ENCODE data around the gene LBX1. TPM values are rescaled to one million over a fixed set of nuclear protein-coding genes. Genes with fewer than 3 reads are reported as not detected.

Gene LBX1
- total and polyA plus RNA-seq, 2 donors (not counting 3 experiments of a cell fraction or from before 2014, with no cell fraction given), result not detected

DNA sequence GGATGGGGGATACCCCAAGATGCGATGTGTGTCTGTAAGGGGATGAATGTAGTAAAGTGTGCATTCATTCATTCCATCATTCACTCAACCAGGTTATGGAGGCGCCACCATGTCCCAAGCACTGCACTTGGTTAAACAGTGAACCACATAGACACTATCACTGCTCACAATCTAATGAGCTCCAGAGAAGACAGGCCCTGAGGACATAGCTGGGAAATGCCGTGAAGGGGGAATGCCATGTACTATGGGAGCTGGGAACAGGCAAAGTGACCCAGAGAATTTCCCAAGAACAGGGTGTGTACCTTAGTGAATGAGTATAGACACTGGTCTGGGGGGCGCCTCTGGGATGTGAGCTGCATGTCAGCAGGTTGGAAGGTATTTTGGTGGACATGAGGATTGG, 44.5 kb upstream of the LBX1 start:
- no peak for TF ChIP-seq POLR2AphosphoS5 (IDR thresholded peaks at IDR 0.05; ENCODE audit: insufficient read depth, low read depth, low read length)
- TF ChIP-seq FOS (IDR thresholded peaks at IDR 0.05; ENCODE audit: borderline replicate concordance, insufficient read depth, low read length), result no peak
- TF ChIP-seq, protein P1, sequence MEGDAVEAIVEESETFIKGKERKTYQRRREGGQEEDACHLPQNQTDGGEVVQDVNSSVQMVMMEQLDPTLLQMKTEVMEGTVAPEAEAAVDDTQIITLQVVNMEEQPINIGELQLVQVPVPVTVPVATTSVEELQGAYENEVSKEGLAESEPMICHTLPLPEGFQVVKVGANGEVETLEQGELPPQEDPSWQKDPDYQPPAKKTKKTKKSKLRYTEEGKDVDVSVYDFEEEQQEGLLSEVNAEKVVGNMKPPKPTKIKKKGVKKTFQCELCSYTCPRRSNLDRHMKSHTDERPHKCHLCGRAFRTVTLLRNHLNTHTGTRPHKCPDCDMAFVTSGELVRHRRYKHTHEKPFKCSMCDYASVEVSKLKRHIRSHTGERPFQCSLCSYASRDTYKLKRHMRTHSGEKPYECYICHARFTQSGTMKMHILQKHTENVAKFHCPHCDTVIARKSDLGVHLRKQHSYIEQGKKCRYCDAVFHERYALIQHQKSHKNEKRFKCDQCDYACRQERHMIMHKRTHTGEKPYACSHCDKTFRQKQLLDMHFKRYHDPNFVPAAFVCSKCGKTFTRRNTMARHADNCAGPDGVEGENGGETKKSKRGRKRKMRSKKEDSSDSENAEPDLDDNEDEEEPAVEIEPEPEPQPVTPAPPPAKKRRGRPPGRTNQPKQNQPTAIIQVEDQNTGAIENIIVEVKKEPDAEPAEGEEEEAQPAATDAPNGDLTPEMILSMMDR (IDR thresholded peaks at IDR 0.05; ENCODE audit: extremely low read depth in 1 of 2, insufficient read depth in 1 of 2, low read depth in 1 of 2, low read length in 2 of 2), result no peak
- intact Hi-C loops (cut with micrococcal nuclease), result no loop called here
- Histone ChIP-seq H3K4me3 (replicated peaks in 1 of 3; ENCODE audit: insufficient read depth in 1 of 3, low read depth in 1 of 3, low read length in 3 of 3) (no peak overlapping the region), H4K20me1 (replicated peaks; ENCODE audit: control insufficient read depth, extremely low read depth, insufficient read depth, low read length) (no peaks in the 10 kb centered on the region), H3K4me2 (ENCODE audit: insufficient read depth, low read length) (no peak overlapping the region), H3K9ac (replicated peaks; ENCODE audit: extremely low read depth, insufficient read depth, low read length) (no peak overlapping the region), H3K79me2 (ENCODE audit: control insufficient read depth, insufficient read depth, low read length) (no peaks in the 10 kb centered on the region), H3K27ac (ENCODE audit: insufficient read depth, low read depth, low read length) (no peak overlapping the region), H3K9me1 (replicated peaks; ENCODE audit: control insufficient read depth, extremely low read depth, insufficient read depth, low read length) (no peaks in the 10 kb centered on the region), H3K9me3 (replicated peaks; ENCODE audit: control insufficient read depth, insufficient read depth, low read length) (no peaks in the 10 kb centered on the region), H3K4me1 (ENCODE audit: control insufficient read depth, extremely low read depth, insufficient read depth, low read length) (no peaks in the 10 kb centered on the region), H2AFZ (ENCODE audit: low read depth, low read length) (no peak overlapping the region), H3K27me3 (ENCODE audit: control insufficient read depth in 2 of 2, insufficient read depth in 2 of 2, low read length in 2 of 2) (peaks cover 3 to 5% of the 10 kb centered on the region in 2 experiments), H3K36me3 (ENCODE audit: control insufficient read depth in 2 of 2, extremely low read depth in 1 of 2, insufficient read depth in 2 of 2, low read length in 2 of 2) (no peaks in the 10 kb centered on the region)
- POLR2A ChIA-PET, result no interaction called here
- CTCF ChIA-PET, result interaction anchor here (0.7 to 7.0 kb wide), 12 partner anchors 8 to 297 kb away, joined by 3 to 52 read pairs (median 11); no protein-coding TSS in a partner anchor
- FAIRE-seq (no peak), DNase-seq (ENCODE audit: low read depth, low spot score) (no peak)
- dilution Hi-C loops (cut with MboI; ENCODE audit: extremely low pct_ligation_motif_present, low sequenced_read_pairs), result no loop called here
- BruUV-seq (replicated peaks), result no TSS peak

DNA sequence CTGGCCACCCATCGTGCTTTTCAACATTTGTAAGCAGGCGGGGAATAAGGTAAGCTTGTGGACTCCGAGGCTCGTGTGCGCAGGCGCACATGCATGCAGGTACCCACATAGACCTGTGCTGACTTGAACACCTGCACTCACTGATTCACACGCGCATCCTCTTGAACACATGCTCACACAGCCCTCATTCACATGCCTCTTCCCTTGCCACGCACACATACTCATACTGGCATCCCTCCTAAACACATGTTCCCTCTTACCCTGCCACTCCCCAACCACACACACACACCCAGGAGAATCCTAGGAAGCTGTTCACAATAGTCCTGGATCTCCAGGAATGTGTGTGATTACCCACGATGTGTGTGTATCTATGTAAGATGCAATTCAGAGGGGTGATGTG, 44.1 kb upstream of the LBX1 start:
- H3K4me3 ChIP-seq (replicated peaks in 1 of 3; ENCODE audit: insufficient read depth in 1 of 3, low read depth in 1 of 3, low read length in 3 of 3), result no peak overlapping the region
- H3K79me2 ChIP-seq (ENCODE audit: control insufficient read depth, insufficient read depth, low read length), result no peaks in the 10 kb centered on the region
- H3K4me2 ChIP-seq (ENCODE audit: insufficient read depth, low read length), result no peak overlapping the region
- no TSS peak for BruUV-seq (replicated peaks)
- ChIA-PET POLR2A (no interaction called here), CTCF (interaction anchor here (0.8 to 7.0 kb wide), 18 partner anchors 9 to 300 kb away, joined by 3 to 52 read pairs (median 8); no protein-coding TSS in a partner anchor)
- peaks cover 3 to 5% of the 10 kb centered on the region in 2 experiments for H3K27me3 ChIP-seq (ENCODE audit: control insufficient read depth in 2 of 2, insufficient read depth in 2 of 2, low read length in 2 of 2)
- H3K27ac ChIP-seq (ENCODE audit: insufficient read depth, low read depth, low read length), result no peak overlapping the region
- H3K36me3 ChIP-seq (ENCODE audit: control insufficient read depth in 2 of 2, extremely low read depth in 1 of 2, insufficient read depth in 2 of 2, low read length in 2 of 2), result no peaks in the 10 kb centered on the region
- no peak for TF ChIP-seq GATA2 (IDR thresholded peaks at IDR 0.05; ENCODE audit: insufficient read depth, insufficient read length, low read depth, low read length)
- TF ChIP-seq POLR2AphosphoS5 (IDR thresholded peaks at IDR 0.05; ENCODE audit: insufficient read depth, low read depth, low read length), result no peak
- no peak for TF ChIP-seq EZH2 (IDR thresholded peaks at IDR 0.05; ENCODE audit: borderline replicate concordance, low read depth, low read length, severe bottlenecking)
- intact Hi-C loops (cut with micrococcal nuclease) (no loop called here), dilution Hi-C loops (cut with MboI; ENCODE audit: extremely low pct_ligation_motif_present, low sequenced_read_pairs) (no loop called here)
- no peaks in the 10 kb centered on the region for H3K4me1 ChIP-seq (ENCODE audit: control insufficient read depth, extremely low read depth, insufficient read depth, low read length)
- FAIRE-seq, result no peak
- no peaks in the 10 kb centered on the region for H3K9me1 ChIP-seq (replicated peaks; ENCODE audit: control insufficient read depth, extremely low read depth, insufficient read depth, low read length)
- H3K9ac ChIP-seq (replicated peaks; ENCODE audit: extremely low read depth, insufficient read depth, low read length), result no peak overlapping the region
- no peaks in the 10 kb centered on the region for H3K9me3 ChIP-seq (replicated peaks; ENCODE audit: control insufficient read depth, insufficient read depth, low read length)
- no peak for DNase-seq (ENCODE audit: low read depth, low spot score)
- H4K20me1 ChIP-seq (replicated peaks; ENCODE audit: control insufficient read depth, extremely low read depth, insufficient read depth, low read length), result no peaks in the 10 kb centered on the region
- H2AFZ ChIP-seq (ENCODE audit: low read depth, low read length), result no peak overlapping the region
